A549 (cell line): Measurements from ENCODE around the gene APBB2. TPM values are rescaled to one million over a fixed set of nuclear protein-coding genes. Genes with fewer than 3 reads are reported as not detected.

ENCODE experiments used
- ATAC-seq, 2 experiments: fragments of 200-7000 bp in 1 of 2; fragments of >200 bp in 1 of 2; cut with Nextera tagmentation in 1 of 2; cut with Tn5 transposase in 1 of 2; 3 replicates each; pipeline versions ENCODE4 v1.8.0 to v1.9.1; 2018 to 2020; ENCODE audit warnings: mild to moderate bottlenecking in 1 of 2, moderate library complexity in 1 of 2
- CTCF ChIA-PET: fragments of 300-600 bp; sonication (Branson Sonifier 250); formaldehyde crosslinking; extraction: SDS; loops from one replicate; lab custom pipeline; 2021; ENCODE audit warnings: antibody characterized with exemption, inconsistent platforms; lab: Yijun Ruan, JAX
- POLR2A ChIA-PET: fragments of 350-600 bp; formaldehyde crosslinking; extraction: SDS; loops from one replicate; lab custom pipeline; 2021; ENCODE audit warnings: antibody characterized with exemption, inconsistent platforms; lab: Yijun Ruan, JAX
- DNase-seq, 2 experiments: peaks; one replicate each; pipeline versions ENCODE4 v3.0.0 to v3.0.0-alpha.2; 2011 to 2016; ENCODE audit warnings: low read depth in 1 of 2, low spot score in 1 of 2
- FAIRE-seq: peaks from 2 replicates; lab custom pipeline; 2011; peaks lifted over from hg19 to GRCh38; lab: Jason Lieb, UNC
- H3K27ac ChIP-seq, 2 experiments: fragments of >200 bp; sonication (Bioruptor Twin); formaldehyde crosslinking; 3 replicates each; pipeline ENCODE4 v1.5.1; 2016 to 2017
- H3K4me1 ChIP-seq: fragments of >200 bp; sonication (Bioruptor Twin); formaldehyde crosslinking; 3 replicates; pipeline ENCODE4 v1.6.1; 2016
- H3K4me2 ChIP-seq: fragments of >200 bp; sonication (Bioruptor Twin); formaldehyde crosslinking; 3 replicates; pipeline ENCODE4 v1.6.1; 2016
- H3K4me3 ChIP-seq: fragments of >200 bp; sonication (Bioruptor Twin); formaldehyde crosslinking; 3 replicates; pipeline ENCODE4 v1.5.1; 2016
- H3K9me3 ChIP-seq: fragments of >200 bp; sonication (Bioruptor Twin); formaldehyde crosslinking; 3 replicates; pipeline ENCODE4 v1.6.1; 2016
- CEBPB ChIP-seq, 2 experiments: fragments of >200 bp in 1 of 2; sonication (Bioruptor Twin) in 1 of 2; formaldehyde crosslinking in 1 of 2; IDR thresholded peaks; 2 replicates each; pipeline ENCODE4 v1.6.1; 2012 to 2016
- CHD2 ChIP-seq: fragments of 150-350 bp; IDR thresholded peaks from 2 replicates; pipeline ENCODE4 v1.6.1; 2014; ENCODE audit warnings: low read length; ENCODE audit not compliant: partially characterized antibody
- CHD4 ChIP-seq: fragments of 200-600 bp; sonication (generic); IDR thresholded peaks from 2 replicates; pipeline ENCODE4 v1.6.1; 2016; ENCODE audit warnings: antibody characterized with exemption, mild to moderate bottlenecking, borderline replicate concordance
- EHMT2 ChIP-seq: fragments of 200-600 bp; sonication (generic); IDR thresholded peaks from 2 replicates; pipeline ENCODE4 v1.6.1; 2016; ENCODE audit warnings: antibody characterized with exemption, low read depth, mild to moderate bottlenecking, moderate library complexity
- ESRRA ChIP-seq: fragments of 150-350 bp; IDR thresholded peaks from 2 replicates; pipeline ENCODE4 v1.6.1; 2014; ENCODE audit warnings: mild to moderate bottlenecking, low read length, borderline replicate concordance
- FOSL2 ChIP-seq, 2 experiments: fragments of 450-650 bp in 1 of 2; fragments of >200 bp in 1 of 2; sonication (Bioruptor Twin) in 1 of 2; formaldehyde crosslinking; IDR thresholded peaks; 2 replicates each; pipeline versions ENCODE4 v1.5.0 to v1.6.1; 2016 to 2020; ENCODE audit warnings: mild to moderate bottlenecking in 1 of 2, moderate library complexity in 1 of 2
- GATA3 ChIP-seq: IDR thresholded peaks from 2 replicates; pipeline ENCODE4 v1.6.1; 2012; ENCODE audit warnings: borderline replicate concordance
- HDAC2 ChIP-seq: fragments of 200-600 bp; sonication (generic); IDR thresholded peaks from 2 replicates; pipeline ENCODE4 v1.6.1; 2016
- HOXB5 ChIP-seq: fragments of 250-450 bp; sonication (Bioruptor Pico); IDR thresholded peaks from 2 replicates; pipeline ENCODE4 v1.5.0; 2020; ENCODE audit warnings: mild to moderate bottlenecking, moderate library complexity
- JUN ChIP-seq, 2 experiments: fragments of >200 bp; sonication (Bioruptor Twin); formaldehyde crosslinking; IDR thresholded peaks; 2 replicates in 1 of 2; 3 replicates in 1 of 2; pipeline ENCODE4 v1.6.1; 2016 to 2017
- JUNB ChIP-seq: fragments of >200 bp; sonication (Bioruptor Twin); formaldehyde crosslinking; IDR thresholded peaks from 2 replicates; pipeline ENCODE4 v1.6.1; 2016
- MAFK ChIP-seq: fragments of 450-650 bp; IDR thresholded peaks from 2 replicates; pipeline ENCODE4 v1.6.1; 2014; ENCODE audit not compliant: partially characterized antibody
- MAZ ChIP-seq: fragments of 150-350 bp; IDR thresholded peaks from 2 replicates; pipeline ENCODE4 v1.6.1; 2014; ENCODE audit warnings: antibody characterized with exemption, low read depth, low read length, borderline replicate concordance
- MYC ChIP-seq: IDR thresholded peaks from 2 replicates; pipeline ENCODE4 v1.6.1; 2012; ENCODE audit warnings: mild to moderate bottlenecking, inconsistent platforms, low read length, improper control_type of control experiment, borderline replicate concordance
- NFE2L2 ChIP-seq: fragments of 150-350 bp; conservative IDR thresholded peaks from 2 replicates; pipeline ENCODE4 v1.6.1; 2014; ENCODE audit warnings: low read length
- PHF8 ChIP-seq: fragments of 200-600 bp; sonication (generic); IDR thresholded peaks from 2 replicates; pipeline ENCODE4 v1.6.1; 2016; ENCODE audit warnings: low read depth, mild to moderate bottlenecking, antibody characterized with exemption, moderate library complexity, borderline replicate concordance
- POLR2A ChIP-seq: IDR thresholded peaks from 2 replicates; pipeline ENCODE4 v1.6.1; 2012; ENCODE audit warnings: mild to moderate bottlenecking, low read length
- RARB ChIP-seq: fragments of 250-450 bp; sonication (Bioruptor Pico); IDR thresholded peaks from 2 replicates; pipeline ENCODE4 v1.8.0; 2021; ENCODE audit warnings: mild to moderate bottlenecking, moderate library complexity
- RCOR1 ChIP-seq: fragments of 150-350 bp; IDR thresholded peaks from 2 replicates; pipeline ENCODE4 v1.6.1; 2014; ENCODE audit warnings: antibody characterized with exemption, low read length, low read depth
- RFX5 ChIP-seq: fragments of 450-650 bp; IDR thresholded peaks from 2 replicates; pipeline ENCODE4 v1.7.1; 2014; ENCODE audit warnings: antibody characterized with exemption, mild to moderate bottlenecking, moderate library complexity
- ZC3H11A ChIP-seq: fragments of 450-650 bp; IDR thresholded peaks from 2 replicates; pipeline ENCODE4 v1.6.1; 2014; ENCODE audit warnings: antibody characterized with exemption, mild to moderate bottlenecking
- ZFP36 ChIP-seq: fragments of 450-650 bp; IDR thresholded peaks from 2 replicates; pipeline ENCODE4 v1.6.1; 2014; ENCODE audit warnings: borderline replicate concordance; ENCODE audit not compliant: partially characterized antibody
- WGBS: methylation state at CpG from one replicate; pipeline ENCODE4 v1.1.6; 2017; ENCODE audit errors: missing lambda C conversion rate; 5-methylcytosine and 5-hydroxymethylcytosine counted together
- polyA plus RNA-seq, 4 experiments: library from polyadenylated mRNA; depleted of rRNA in 3 of 4; stranded (reverse); fragments of >200 nt; fragmentation: RNase III in 1 of 4; extraction: RNeasy Plus Mini Kit Qiagen cat#74134 plus additional on column Dnase treatment in 1 of 4; gene quantifications; 2 replicates in 3 of 4; 3 replicates in 1 of 4; pipeline ENCODE4 v1.2.3, GENCODE V29; 2011 to 2017
- TF ChIP-seq, protein P1 (sequence below): fragments of 150-350 bp; IDR thresholded peaks from 2 replicates; pipeline ENCODE4 v1.6.1; 2014; ENCODE audit warnings: low read depth, mild to moderate bottlenecking, low read length
- TF ChIP-seq, protein P2 (sequence below): fragments of 200-600 bp; sonication (generic); IDR thresholded peaks from 2 replicates; pipeline ENCODE4 v1.6.1; 2016; ENCODE audit warnings: antibody characterized with exemption, mild to moderate bottlenecking, moderate library complexity
- TF ChIP-seq, protein P3 (sequence below): fragments of 450-650 bp; IDR thresholded peaks from 2 replicates; pipeline ENCODE4 v1.6.1; 2014; ENCODE audit warnings: antibody characterized with exemption
- TF ChIP-seq, protein P4 (sequence below): IDR thresholded peaks from 2 replicates; pipeline ENCODE4 v1.6.1; 2012

APBB2 gene
- polyA plus RNA-seq, 2 of the 4 experiments (the other 2 are of a cell fraction) = 8.3 to 31.9 TPM

DNA sequence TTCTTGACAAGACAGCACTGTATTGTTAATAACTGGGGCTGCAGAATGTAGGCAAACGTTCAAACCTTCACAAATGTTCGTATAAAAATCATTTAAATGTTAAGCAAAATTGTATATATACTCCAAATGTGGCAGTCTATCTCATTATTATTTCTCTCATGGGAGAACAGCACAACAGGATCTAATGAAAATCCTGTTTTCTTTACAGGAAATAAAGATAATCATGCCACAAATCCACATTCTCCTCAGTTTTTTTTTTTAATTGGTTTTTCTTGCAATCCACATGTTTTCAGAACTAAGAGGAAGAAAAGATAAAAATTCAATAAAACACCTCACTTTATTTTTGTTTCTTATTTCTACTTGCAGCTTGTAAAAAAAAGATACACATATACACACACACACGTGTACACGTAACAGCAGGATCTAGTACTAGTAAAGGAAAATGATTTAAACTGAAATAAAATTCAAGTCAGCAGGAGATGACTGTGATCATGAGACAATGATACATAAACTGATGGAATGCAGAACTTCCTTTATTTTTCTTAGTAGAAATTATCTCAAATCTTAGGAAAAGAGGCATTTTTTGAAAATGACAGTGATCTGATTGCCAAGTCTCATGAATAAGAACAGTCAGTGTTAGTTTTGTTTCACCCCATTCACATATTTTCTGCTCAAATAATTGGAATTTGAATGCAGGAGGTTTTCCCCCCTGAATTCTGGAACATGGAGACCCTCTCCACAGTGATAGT is 11.3 kb downstream of the APBB2 start:
- POLR2A ChIA-PET = no interaction called here
- H3K4me1 ChIP-seq = peaks cover 18% of the 10 kb centered on the region

DNA sequence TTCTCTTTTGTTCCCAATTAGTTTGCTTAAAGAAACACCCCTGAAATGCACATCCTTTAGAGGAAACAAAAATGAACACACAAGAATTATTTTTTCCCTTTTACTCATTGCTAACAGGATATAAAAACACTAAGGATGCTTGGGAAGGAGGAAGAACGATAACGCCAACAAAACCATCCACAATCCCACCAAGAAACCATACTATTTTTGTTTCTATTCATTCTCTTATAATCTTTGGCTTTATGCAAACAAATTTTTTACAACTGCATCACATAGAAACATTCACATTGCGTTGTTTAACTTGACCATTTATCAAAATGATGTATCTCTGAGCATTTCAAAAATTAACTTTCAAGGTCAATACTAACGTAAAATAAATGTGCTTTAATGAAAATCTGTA is 12.0 kb downstream of the APBB2 start:
- FAIRE-seq (no peak), ATAC-seq (no peak), DNase-seq (no peak)
- WGBS = 89% methylated on average over 4 of the region's 4 CpGs
- CTCF ChIA-PET = interaction anchor here (1.0 to 5.5 kb wide), 2 partner anchors 11 to 305 kb away, joined by 4 to 32 read pairs; partner anchors contain the start of gene APBB2
- TF ChIP-seq ESRRA = no peak
- TF ChIP-seq CHD4 = no peak
- no peak for TF ChIP-seq PHF8
- no peak for TF ChIP-seq HDAC2
- TF ChIP-seq, protein P1, sequence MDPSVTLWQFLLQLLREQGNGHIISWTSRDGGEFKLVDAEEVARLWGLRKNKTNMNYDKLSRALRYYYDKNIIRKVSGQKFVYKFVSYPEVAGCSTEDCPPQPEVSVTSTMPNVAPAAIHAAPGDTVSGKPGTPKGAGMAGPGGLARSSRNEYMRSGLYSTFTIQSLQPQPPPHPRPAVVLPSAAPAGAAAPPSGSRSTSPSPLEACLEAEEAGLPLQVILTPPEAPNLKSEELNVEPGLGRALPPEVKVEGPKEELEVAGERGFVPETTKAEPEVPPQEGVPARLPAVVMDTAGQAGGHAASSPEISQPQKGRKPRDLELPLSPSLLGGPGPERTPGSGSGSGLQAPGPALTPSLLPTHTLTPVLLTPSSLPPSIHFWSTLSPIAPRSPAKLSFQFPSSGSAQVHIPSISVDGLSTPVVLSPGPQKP = no peak
- TF ChIP-seq, protein P2, sequence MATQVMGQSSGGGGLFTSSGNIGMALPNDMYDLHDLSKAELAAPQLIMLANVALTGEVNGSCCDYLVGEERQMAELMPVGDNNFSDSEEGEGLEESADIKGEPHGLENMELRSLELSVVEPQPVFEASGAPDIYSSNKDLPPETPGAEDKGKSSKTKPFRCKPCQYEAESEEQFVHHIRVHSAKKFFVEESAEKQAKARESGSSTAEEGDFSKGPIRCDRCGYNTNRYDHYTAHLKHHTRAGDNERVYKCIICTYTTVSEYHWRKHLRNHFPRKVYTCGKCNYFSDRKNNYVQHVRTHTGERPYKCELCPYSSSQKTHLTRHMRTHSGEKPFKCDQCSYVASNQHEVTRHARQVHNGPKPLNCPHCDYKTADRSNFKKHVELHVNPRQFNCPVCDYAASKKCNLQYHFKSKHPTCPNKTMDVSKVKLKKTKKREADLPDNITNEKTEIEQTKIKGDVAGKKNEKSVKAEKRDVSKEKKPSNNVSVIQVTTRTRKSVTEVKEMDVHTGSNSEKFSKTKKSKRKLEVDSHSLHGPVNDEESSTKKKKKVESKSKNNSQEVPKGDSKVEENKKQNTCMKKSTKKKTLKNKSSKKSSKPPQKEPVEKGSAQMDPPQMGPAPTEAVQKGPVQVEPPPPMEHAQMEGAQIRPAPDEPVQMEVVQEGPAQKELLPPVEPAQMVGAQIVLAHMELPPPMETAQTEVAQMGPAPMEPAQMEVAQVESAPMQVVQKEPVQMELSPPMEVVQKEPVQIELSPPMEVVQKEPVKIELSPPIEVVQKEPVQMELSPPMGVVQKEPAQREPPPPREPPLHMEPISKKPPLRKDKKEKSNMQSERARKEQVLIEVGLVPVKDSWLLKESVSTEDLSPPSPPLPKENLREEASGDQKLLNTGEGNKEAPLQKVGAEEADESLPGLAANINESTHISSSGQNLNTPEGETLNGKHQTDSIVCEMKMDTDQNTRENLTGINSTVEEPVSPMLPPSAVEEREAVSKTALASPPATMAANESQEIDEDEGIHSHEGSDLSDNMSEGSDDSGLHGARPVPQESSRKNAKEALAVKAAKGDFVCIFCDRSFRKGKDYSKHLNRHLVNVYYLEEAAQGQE = no peak
- TF ChIP-seq RFX5 = no peak
- no peak overlapping the region for H3K27ac ChIP-seq
- H3K4me2 ChIP-seq = no peak overlapping the region
- POLR2A ChIA-PET = no interaction called here
- peaks cover 15% of the 10 kb centered on the region for H3K4me1 ChIP-seq
- no peak overlapping the region for H3K4me3 ChIP-seq
- no peaks in the 10 kb centered on the region for H3K9me3 ChIP-seq

More for the DNA sequence above, 11.3 kb downstream of the APBB2 start:
- no peak overlapping the region for H3K27ac ChIP-seq
- DNase-seq (no peak), FAIRE-seq (no peak), ATAC-seq (no peak)
- TF ChIP-seq, protein P3, sequence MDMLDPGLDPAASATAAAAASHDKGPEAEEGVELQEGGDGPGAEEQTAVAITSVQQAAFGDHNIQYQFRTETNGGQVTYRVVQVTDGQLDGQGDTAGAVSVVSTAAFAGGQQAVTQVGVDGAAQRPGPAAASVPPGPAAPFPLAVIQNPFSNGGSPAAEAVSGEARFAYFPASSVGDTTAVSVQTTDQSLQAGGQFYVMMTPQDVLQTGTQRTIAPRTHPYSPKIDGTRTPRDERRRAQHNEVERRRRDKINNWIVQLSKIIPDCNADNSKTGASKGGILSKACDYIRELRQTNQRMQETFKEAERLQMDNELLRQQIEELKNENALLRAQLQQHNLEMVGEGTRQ = no peak
- no peak for TF ChIP-seq JUNB
- no peak for TF ChIP-seq FOSL2 (IDR thresholded peaks at IDR 0.05)
- TF ChIP-seq FOSL2 (CRISPR knock-in tag; IDR thresholded peaks at IDR 0.05) = no peak
- no peak for TF ChIP-seq CHD2
- TF ChIP-seq JUN (IDR thresholded peaks at IDR 0.05) = no peak
- no peak overlapping the region for H3K4me3 ChIP-seq
- no peaks in the 10 kb centered on the region for H3K9me3 ChIP-seq
- no peak overlapping the region for H3K4me2 ChIP-seq
- CTCF ChIA-PET = interaction anchor here (1.3 to 5.5 kb wide), 5 partner anchors 10 to 275 kb away, joined by 3 to 32 read pairs (median 5); partner anchors contain the start of gene APBB2
- WGBS = 87% methylated on average over 4 of the region's 4 CpGs

DNA sequence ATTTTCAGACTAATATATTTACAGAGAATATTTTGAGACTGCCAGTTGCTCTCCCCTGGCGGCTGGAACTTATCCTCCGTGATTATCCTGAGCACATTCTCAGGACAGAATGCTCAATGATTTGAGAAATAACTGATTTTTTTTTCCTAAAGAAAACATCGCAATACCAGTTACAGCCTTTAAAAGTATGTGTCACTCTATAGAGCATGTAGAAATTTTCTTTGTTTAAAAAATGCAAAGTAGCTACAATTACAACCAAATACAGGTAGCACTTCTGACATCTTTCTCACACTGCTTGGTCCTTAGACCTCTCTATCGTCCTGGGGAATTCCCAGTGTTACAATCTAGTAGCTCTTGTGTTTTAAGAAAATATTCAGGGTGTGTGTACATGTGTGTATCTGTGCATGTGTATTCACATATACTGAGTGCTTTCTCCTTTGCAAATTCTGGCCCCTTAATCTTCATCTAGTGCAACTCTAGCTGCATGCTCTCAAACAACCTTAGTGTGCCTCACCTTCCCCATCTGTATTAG is 13.8 kb downstream of the APBB2 start:
- ATAC-seq (no peak), FAIRE-seq (no peak), DNase-seq (no peak)
- ChIA-PET CTCF (interaction anchor here (0.5 to 5.5 kb wide), 2 partner anchors 13 to 170 kb away, joined by 3 to 32 read pairs; partner anchors contain the start of gene APBB2), POLR2A (no interaction called here)
- Histone ChIP-seq H3K4me1 (peaks cover 14% of the 10 kb centered on the region), H3K9me3 (no peaks in the 10 kb centered on the region), H3K4me2 (no peak overlapping the region), H3K4me3 (no peak overlapping the region), H3K27ac (no peak overlapping the region)
- WGBS = 82% methylated on average over 4 of the region's 4 CpGs
- no peak for TF ChIP-seq NFE2L2
- TF ChIP-seq ZC3H11A = no peak
- no peak for TF ChIP-seq HOXB5 (CRISPR knock-in tag)
- TF ChIP-seq RARB (CRISPR knock-in tag) = no peak
- no peak for TF ChIP-seq FOSL2 (IDR thresholded peaks at IDR 0.05)
- TF ChIP-seq FOSL2 (CRISPR knock-in tag; IDR thresholded peaks at IDR 0.05) = no peak
- TF ChIP-seq, protein P4, sequence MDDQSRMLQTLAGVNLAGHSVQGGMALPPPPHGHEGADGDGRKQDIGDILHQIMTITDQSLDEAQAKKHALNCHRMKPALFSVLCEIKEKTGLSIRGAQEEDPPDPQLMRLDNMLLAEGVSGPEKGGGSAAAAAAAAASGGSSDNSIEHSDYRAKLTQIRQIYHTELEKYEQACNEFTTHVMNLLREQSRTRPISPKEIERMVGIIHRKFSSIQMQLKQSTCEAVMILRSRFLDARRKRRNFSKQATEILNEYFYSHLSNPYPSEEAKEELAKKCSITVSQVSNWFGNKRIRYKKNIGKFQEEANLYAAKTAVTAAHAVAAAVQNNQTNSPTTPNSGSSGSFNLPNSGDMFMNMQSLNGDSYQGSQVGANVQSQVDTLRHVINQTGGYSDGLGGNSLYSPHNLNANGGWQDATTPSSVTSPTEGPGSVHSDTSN = no peak
- no peak for TF ChIP-seq MYC
- TF ChIP-seq MAFK = no peak
- TF ChIP-seq RCOR1 = no peak
- TF ChIP-seq ZFP36 = no peak
- no peak for TF ChIP-seq CEBPB (IDR thresholded peaks at IDR 0.05)
- no peak for TF ChIP-seq MAZ
- TF ChIP-seq POLR2A = no peak
- no peak for TF ChIP-seq EHMT2
- TF ChIP-seq GATA3 = no peak
